Neural progenitor cell (in vitro differentiated cells): ENCODE data around the gene NTRK3. TPM values are rescaled to one million over a fixed set of nuclear protein-coding genes. Genes with fewer than 3 reads are reported as not detected.

Experiments used
- DNase-seq: peaks from one replicate; pipeline ENCODE4 v3.0.0-alpha.2; 2016; ENCODE audit warnings: low spot score
- H2AFZ ChIP-seq: fragments of 200-600 bp; sonication (generic); replicated peaks from 2 replicates; pipeline ENCODE4 v1.6.1; 2016; ENCODE audit warnings: antibody characterized with exemption
- H3F3A ChIP-seq: fragments of 200-600 bp; sonication (generic); 2 replicates; pipeline ENCODE4 v1.6.1; 2016; ENCODE audit warnings: antibody characterized with exemption, low read depth
- H3K27ac ChIP-seq: fragments of 200-600 bp; sonication (generic); 2 replicates; pipeline ENCODE4 v1.5.1; 2016; ENCODE audit warnings: mild to moderate bottlenecking
- H3K27me3 ChIP-seq: fragments of 200-600 bp; sonication (generic); 2 replicates; pipeline ENCODE4 v1.6.1; 2016; ENCODE audit warnings: mild to moderate bottlenecking, moderate library complexity
- H3K36me3 ChIP-seq: fragments of 200-600 bp; sonication (generic); 2 replicates; pipeline ENCODE4 v1.5.1; 2016
- H3K4me1 ChIP-seq: fragments of 200-600 bp; sonication (generic); 2 replicates; pipeline ENCODE4 v1.6.1; 2016; ENCODE audit warnings: mixed run types
- H3K4me2 ChIP-seq: fragments of 200-600 bp; sonication (generic); 2 replicates; pipeline ENCODE4 v1.6.1; 2016
- H3K4me3 ChIP-seq: fragments of 200-600 bp; sonication (generic); 2 replicates; pipeline ENCODE4 v1.5.1; 2016
- H3K79me2 ChIP-seq: fragments of 200-600 bp; sonication (generic); 2 replicates; pipeline ENCODE4 v1.6.1; 2016; ENCODE audit warnings: low read depth
- H3K9ac ChIP-seq: fragments of 200-600 bp; sonication (generic); 2 replicates; pipeline ENCODE4 v1.6.1; 2016
- H3K9me3 ChIP-seq: fragments of 200-600 bp; sonication (generic); 2 replicates; pipeline ENCODE4 v1.5.1; 2016; ENCODE audit warnings: low read depth
- H4K20me1 ChIP-seq: fragments of 200-600 bp; sonication (generic); 2 replicates; pipeline ENCODE4 v1.6.1; 2016; ENCODE audit warnings: low read depth
- H3K27ac Mint-ChIP-seq: 3 replicates; pipeline ENCODE4 v1.8.0; 2021; ENCODE audit warnings: mixed read lengths
- H3K27me3 Mint-ChIP-seq: 2 replicates; pipeline ENCODE4 v1.8.0; 2022; ENCODE audit warnings: low read depth, mild to moderate bottlenecking, inconsistent platforms, moderate library complexity, mixed read lengths; ENCODE audit not compliant: insufficient read depth
- H3K36me3 Mint-ChIP-seq: 3 replicates; pipeline ENCODE4 v1.8.0; 2021; ENCODE audit warnings: mixed read lengths
- H3K4me1 Mint-ChIP-seq: 3 replicates; pipeline ENCODE4 v1.8.0; 2021; ENCODE audit warnings: mixed read lengths
- H3K4me3 Mint-ChIP-seq: 3 replicates; pipeline ENCODE4 v1.8.0; 2021; ENCODE audit warnings: mild to moderate bottlenecking, moderate library complexity, mixed read lengths
- H3K9me3 Mint-ChIP-seq: 3 replicates; pipeline ENCODE4 v1.8.0; 2020; ENCODE audit warnings: mixed read lengths
- EZH2 ChIP-seq: fragments of 200-600 bp; sonication (generic); IDR thresholded peaks from 2 replicates; pipeline ENCODE4 v1.6.1; 2017; ENCODE audit warnings: antibody characterized with exemption, mild to moderate bottlenecking, moderate library complexity
- EZH2phosphoT487 ChIP-seq: fragments of 200-600 bp; sonication (generic); IDR thresholded peaks from 2 replicates; pipeline ENCODE4 v1.6.1; 2017; ENCODE audit warnings: antibody characterized with exemption
- total RNA-seq: library from RNA; depleted of rRNA; stranded (reverse); fragments of >200 nt; gene quantifications from 2 replicates; pipeline ENCODE4 v1.2.3, GENCODE V29; 2015; ENCODE audit warnings: low replicate concordance
- TF ChIP-seq, protein P1 (sequence below): fragments of 200-600 bp; sonication (generic); IDR thresholded peaks from 2 replicates; pipeline ENCODE4 v1.5.1; 2017; ENCODE audit warnings: antibody characterized with exemption, mild to moderate bottlenecking

Gene NTRK3
- total RNA-seq, 1 donor from 2014 or later: 2.0 TPM

DNA sequence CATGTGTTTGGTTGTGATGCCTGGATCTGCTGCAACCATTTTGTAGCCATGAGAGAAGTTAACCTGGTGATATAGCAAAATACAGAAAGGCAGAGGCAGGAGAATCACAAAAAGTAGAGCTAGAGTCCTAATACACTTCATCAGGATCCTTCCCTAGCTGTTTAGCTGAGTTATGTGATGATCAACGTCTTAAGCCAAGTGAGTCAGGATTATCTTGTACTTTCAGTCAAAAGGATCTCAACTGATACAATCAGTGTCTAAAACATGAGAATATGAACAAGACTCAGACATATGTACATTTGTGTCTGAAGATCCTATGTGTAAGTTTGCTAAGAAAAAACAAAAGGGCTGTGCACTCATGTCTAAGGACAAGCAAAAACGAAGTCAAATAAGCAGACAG, 236.9 kb downstream of the NTRK3 start:
- Histone ChIP-seq H3K9me3 (no peaks in the 10 kb centered on the region), H3K4me3 (no peak overlapping the region), H2AFZ (no peak overlapping the region), H3K4me2 (no peak overlapping the region), H3K79me2 (no peaks in the 10 kb centered on the region), H4K20me1 (no peaks in the 10 kb centered on the region), H3K36me3 (no peaks in the 10 kb centered on the region), H3F3A (peaks cover 9% of the 10 kb centered on the region), H3K4me1 (peaks cover 29% of the 10 kb centered on the region), H3K27ac (no peak overlapping the region), H3K9ac (no peak overlapping the region), H3K27me3 (no peaks in the 10 kb centered on the region)
- Mint-ChIP-seq H3K4me3 (no peak overlapping the region), H3K27ac (peak overlapping the region; percentile 48), H3K36me3 (no peaks in the 10 kb centered on the region), H3K4me1 (peaks cover 47% of the 10 kb centered on the region), H3K9me3 (no peaks in the 10 kb centered on the region), H3K27me3 (no peaks in the 10 kb centered on the region)
- no peak for DNase-seq
- TF ChIP-seq, protein P1, sequence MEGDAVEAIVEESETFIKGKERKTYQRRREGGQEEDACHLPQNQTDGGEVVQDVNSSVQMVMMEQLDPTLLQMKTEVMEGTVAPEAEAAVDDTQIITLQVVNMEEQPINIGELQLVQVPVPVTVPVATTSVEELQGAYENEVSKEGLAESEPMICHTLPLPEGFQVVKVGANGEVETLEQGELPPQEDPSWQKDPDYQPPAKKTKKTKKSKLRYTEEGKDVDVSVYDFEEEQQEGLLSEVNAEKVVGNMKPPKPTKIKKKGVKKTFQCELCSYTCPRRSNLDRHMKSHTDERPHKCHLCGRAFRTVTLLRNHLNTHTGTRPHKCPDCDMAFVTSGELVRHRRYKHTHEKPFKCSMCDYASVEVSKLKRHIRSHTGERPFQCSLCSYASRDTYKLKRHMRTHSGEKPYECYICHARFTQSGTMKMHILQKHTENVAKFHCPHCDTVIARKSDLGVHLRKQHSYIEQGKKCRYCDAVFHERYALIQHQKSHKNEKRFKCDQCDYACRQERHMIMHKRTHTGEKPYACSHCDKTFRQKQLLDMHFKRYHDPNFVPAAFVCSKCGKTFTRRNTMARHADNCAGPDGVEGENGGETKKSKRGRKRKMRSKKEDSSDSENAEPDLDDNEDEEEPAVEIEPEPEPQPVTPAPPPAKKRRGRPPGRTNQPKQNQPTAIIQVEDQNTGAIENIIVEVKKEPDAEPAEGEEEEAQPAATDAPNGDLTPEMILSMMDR: no peak
- TF ChIP-seq EZH2 (no peak), EZH2phosphoT487 (no peak)

DNA sequence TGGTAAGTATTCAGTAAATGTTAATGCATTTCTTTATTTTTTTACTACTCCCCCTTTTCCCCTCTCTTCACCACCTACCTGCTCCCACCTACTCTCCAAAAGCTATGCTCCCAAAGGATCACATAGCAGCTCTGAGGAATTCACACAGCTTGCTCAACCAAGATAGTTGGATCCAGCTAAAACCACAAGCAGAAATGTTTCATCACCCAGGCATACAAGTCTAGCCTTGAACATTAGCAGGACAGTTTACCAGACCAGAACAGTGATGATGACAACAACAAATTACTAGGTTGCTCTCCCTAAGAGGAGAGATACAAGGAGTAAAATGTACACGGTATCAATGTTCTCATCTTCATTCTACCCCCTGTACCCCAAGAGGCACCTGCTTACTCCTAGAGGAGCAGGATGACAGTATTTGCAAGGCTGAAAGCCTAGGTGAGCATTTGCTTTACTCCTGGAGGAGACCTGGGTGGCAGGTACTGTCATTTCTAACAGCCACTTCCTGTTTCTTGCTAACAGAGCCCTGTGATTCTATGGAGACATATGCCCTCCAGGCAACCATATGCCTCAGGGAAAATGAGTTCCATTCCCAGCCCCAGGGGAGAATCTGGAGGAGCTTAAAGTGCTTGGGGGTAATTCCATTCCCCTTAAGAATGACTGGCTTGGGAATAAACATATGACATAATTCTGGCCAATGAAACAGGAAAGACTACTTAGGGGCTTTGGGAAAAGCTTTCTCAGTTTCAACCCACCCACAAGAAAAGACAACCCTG, 237.5 kb downstream of the NTRK3 start:
- H3K36me3 Mint-ChIP-seq: no peaks in the 10 kb centered on the region
- DNase-seq: no peak
- H3K4me3 Mint-ChIP-seq: no peak overlapping the region
- Histone ChIP-seq H3K27ac (no peak overlapping the region), H3K4me2 (no peak overlapping the region), H3F3A (peaks cover 6% of the 10 kb centered on the region), H3K27me3 (no peaks in the 10 kb centered on the region), H3K9ac (no peak overlapping the region), H2AFZ (no peak overlapping the region), H3K4me3 (no peak overlapping the region), H4K20me1 (no peaks in the 10 kb centered on the region), H3K4me1 (peaks cover 25% of the 10 kb centered on the region), H3K79me2 (no peaks in the 10 kb centered on the region), H3K36me3 (no peaks in the 10 kb centered on the region), H3K9me3 (no peaks in the 10 kb centered on the region)
- TF ChIP-seq EZH2 (no peak), EZH2phosphoT487 (no peak)
- TF ChIP-seq, protein P1: no peak
- no peak overlapping the region for H3K27ac Mint-ChIP-seq
- no peaks in the 10 kb centered on the region for H3K9me3 Mint-ChIP-seq
- peaks cover 41% of the 10 kb centered on the region for H3K4me1 Mint-ChIP-seq
- H3K27me3 Mint-ChIP-seq: no peaks in the 10 kb centered on the region

- peaks cover 32% of the 10 kb centered on the region for H3K4me1 Mint-ChIP-seq
- peaks cover 2% of the 10 kb centered on the region for H3K27me3 Mint-ChIP-seq
- no peak for TF ChIP-seq EZH2phosphoT487
- no peak for TF ChIP-seq EZH2
- TF ChIP-seq, protein P1: no peak
- Histone ChIP-seq H3F3A (no peaks in the 10 kb centered on the region), H3K27ac (no peak overlapping the region), H2AFZ (no peak overlapping the region), H3K4me3 (no peak overlapping the region), H3K36me3 (no peaks in the 10 kb centered on the region), H3K27me3 (no peaks in the 10 kb centered on the region), H3K4me1 (peaks cover 19% of the 10 kb centered on the region), H3K9ac (no peak overlapping the region), H3K4me2 (no peak overlapping the region), H3K79me2 (no peaks in the 10 kb centered on the region), H4K20me1 (no peaks in the 10 kb centered on the region), H3K9me3 (no peaks in the 10 kb centered on the region)
- no peaks in the 10 kb centered on the region for H3K9me3 Mint-ChIP-seq
- no peak overlapping the region for H3K4me3 Mint-ChIP-seq
- DNase-seq: no peak
- no peak overlapping the region for H3K27ac Mint-ChIP-seq
- H3K36me3 Mint-ChIP-seq: no peaks in the 10 kb centered on the region
Measured at GRCh38 chr15:88017753-88018152, 238.8 kb downstream of the NTRK3 start.
